ENCODE measurements around the gene SPTLC2. TPM values are rescaled to one million over a fixed set of nuclear protein-coding genes. Genes with fewer than 3 reads are reported as not detected.
A peak's percentile ranks its signal among the peaks of the same experiment; 100 is the strongest.

SPTLC2 gene
- total RNA-seq, 2 experiments from 2014 or later, result 23.7 to 30.2 TPM

- Mint-ChIP-seq H3K36me3 (ENCODE audit: low read depth) (peaks cover 34% of the 10 kb centered on the region), H3K4me1 (ENCODE audit: low read depth) (no peaks in the 10 kb centered on the region), H3K27ac (no peak overlapping the region), H3K9me3 (peaks cover 6% of the 10 kb centered on the region), H3K27me3 (no peaks in the 10 kb centered on the region), H3K4me3 (no peak overlapping the region)
- CTCF ChIA-PET, result interaction anchor here (1.2 kb wide), 1 partner anchor 9 kb away, joined by 3 read pairs; no protein-coding TSS in a partner anchor
- DNase-seq (no peak), ATAC-seq (no peak)
- TF ChIP-seq, protein P1, sequence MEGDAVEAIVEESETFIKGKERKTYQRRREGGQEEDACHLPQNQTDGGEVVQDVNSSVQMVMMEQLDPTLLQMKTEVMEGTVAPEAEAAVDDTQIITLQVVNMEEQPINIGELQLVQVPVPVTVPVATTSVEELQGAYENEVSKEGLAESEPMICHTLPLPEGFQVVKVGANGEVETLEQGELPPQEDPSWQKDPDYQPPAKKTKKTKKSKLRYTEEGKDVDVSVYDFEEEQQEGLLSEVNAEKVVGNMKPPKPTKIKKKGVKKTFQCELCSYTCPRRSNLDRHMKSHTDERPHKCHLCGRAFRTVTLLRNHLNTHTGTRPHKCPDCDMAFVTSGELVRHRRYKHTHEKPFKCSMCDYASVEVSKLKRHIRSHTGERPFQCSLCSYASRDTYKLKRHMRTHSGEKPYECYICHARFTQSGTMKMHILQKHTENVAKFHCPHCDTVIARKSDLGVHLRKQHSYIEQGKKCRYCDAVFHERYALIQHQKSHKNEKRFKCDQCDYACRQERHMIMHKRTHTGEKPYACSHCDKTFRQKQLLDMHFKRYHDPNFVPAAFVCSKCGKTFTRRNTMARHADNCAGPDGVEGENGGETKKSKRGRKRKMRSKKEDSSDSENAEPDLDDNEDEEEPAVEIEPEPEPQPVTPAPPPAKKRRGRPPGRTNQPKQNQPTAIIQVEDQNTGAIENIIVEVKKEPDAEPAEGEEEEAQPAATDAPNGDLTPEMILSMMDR (IDR thresholded peaks at IDR 0.05), result no peak
- intact Hi-C loops (cut with micrococcal nuclease), result no loop called here
- POLR2A ChIA-PET, result no interaction called here
Measured at GRCh38 chr14:77507762-77508161, 108.7 kb downstream of the SPTLC2 start.

DNA sequence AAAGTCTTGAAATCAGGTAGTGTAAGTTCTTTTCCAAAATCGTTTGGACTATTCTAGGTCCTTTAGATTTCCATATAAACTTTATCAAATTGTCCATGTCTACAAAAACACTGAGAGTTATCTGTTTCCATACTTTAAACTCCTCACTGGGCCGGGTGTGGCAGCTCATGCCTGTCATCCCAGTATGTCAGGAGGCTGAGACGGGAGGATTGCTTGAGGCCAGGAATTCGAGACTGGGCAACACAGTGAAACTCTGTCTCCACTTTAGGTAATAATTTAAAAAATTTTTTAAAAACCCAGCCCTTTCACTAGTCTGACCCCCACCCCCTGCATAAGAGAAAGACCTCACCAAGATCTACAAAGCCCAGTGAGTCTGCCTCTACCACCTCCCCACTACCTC, 111.4 kb downstream of the SPTLC2 start:
- Mint-ChIP-seq H3K27ac (no peak overlapping the region), H3K4me3 (no peak overlapping the region), H3K36me3 (ENCODE audit: low read depth) (peaks cover 14% of the 10 kb centered on the region), H3K9me3 (peaks cover 6% of the 10 kb centered on the region), H3K27me3 (peaks cover 7% of the 10 kb centered on the region), H3K4me1 (ENCODE audit: low read depth) (no peaks in the 10 kb centered on the region)
- DNase-seq (no peak), ATAC-seq (no peak)
- ChIA-PET CTCF (no interaction called here), POLR2A (no interaction called here)
- TF ChIP-seq, protein P1 (IDR thresholded peaks at IDR 0.05), result no peak
- intact Hi-C loops (cut with micrococcal nuclease), result no loop called here

DNA sequence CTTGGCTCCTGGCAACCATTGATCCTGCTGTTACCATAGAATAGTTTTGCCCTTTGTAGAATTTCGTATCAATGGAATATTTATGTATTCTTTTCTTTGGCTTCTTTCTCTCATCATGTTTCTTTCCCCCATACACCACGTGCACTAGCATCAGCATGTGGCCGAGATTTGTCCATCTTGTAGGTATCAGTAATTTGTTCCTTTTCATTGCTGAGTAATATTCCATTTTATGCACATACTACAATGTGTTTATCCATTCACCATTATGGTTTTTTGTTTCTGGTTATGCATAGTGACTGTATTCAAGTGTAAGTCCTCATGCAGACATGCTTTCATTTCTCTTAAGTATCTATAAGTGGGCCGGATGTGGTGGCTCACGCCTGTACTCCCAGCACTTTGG, 113.3 kb downstream of the SPTLC2 start:
- no peak overlapping the region for H3K4me3 Mint-ChIP-seq
- ATAC-seq (no peak), DNase-seq (no peak)
- peaks cover 2% of the 10 kb centered on the region for H3K4me1 Mint-ChIP-seq (ENCODE audit: low read depth)
- CTCF ChIA-PET, result no interaction called here
- POLR2A ChIA-PET, result no interaction called here
- TF ChIP-seq, protein P1 (IDR thresholded peaks at IDR 0.05), result no peak
- peaks cover 7% of the 10 kb centered on the region for H3K36me3 Mint-ChIP-seq (ENCODE audit: low read depth)
- H3K27me3 Mint-ChIP-seq, result peaks cover 15% of the 10 kb centered on the region
- intact Hi-C loops (cut with micrococcal nuclease), result no loop called here
- peaks cover 6% of the 10 kb centered on the region for H3K9me3 Mint-ChIP-seq
- no peak overlapping the region for H3K27ac Mint-ChIP-seq

GRCh38 chr14:77502109-77502782, 114.2 kb downstream of the SPTLC2 start:
- CTCF ChIA-PET, result interaction anchor here (1.8 kb wide), 1 partner anchor 10 kb away, joined by 6 read pairs; no protein-coding TSS in a partner anchor
- Mint-ChIP-seq H3K9me3 (peaks cover 6% of the 10 kb centered on the region), H3K27me3 (peaks cover 22% of the 10 kb centered on the region), H3K4me3 (no peak overlapping the region), H3K4me1 (ENCODE audit: low read depth) (peaks cover 6% of the 10 kb centered on the region), H3K36me3 (ENCODE audit: low read depth) (peaks cover 2% of the 10 kb centered on the region), H3K27ac (no peak overlapping the region)
- TF ChIP-seq, protein P1 (IDR thresholded peaks at IDR 0.05), result no peak
- POLR2A ChIA-PET, result no interaction called here
- DNase-seq, result no peak
- intact Hi-C loops (cut with micrococcal nuclease), result no loop called here
- no peak for ATAC-seq

- ChIA-PET POLR2A (no interaction called here), CTCF (no interaction called here)
- Mint-ChIP-seq H3K36me3 (ENCODE audit: low read depth) (no peaks in the 10 kb centered on the region), H3K27me3 (peaks cover 28% of the 10 kb centered on the region), H3K9me3 (peaks cover 6% of the 10 kb centered on the region), H3K4me3 (peak overlapping the region; percentile 52), H3K4me1 (ENCODE audit: low read depth) (peaks cover 6% of the 10 kb centered on the region), H3K27ac (no peak overlapping the region)
- peak; percentile 7 for ATAC-seq
- TF ChIP-seq, protein P1 (IDR thresholded peaks at IDR 0.05), result no peak
- intact Hi-C loops (cut with micrococcal nuclease), result no loop called here
- DNase-seq, result no peak
Measured at GRCh38 chr14:77498984-77499527, 117.4 kb downstream of the SPTLC2 start.
